Tibial nerve (tissue), 4 donors: ENCODE measurements around the gene CCDC38.

Experiments used
- EP300 ChIP-seq, 2 donors: sonication (generic); formaldehyde crosslinking; IDR thresholded peaks; one replicate each; pipeline ENCODE4 v1.6.1; 2017; ENCODE audit warnings: antibody characterized with exemption in 2 of 2, mild to moderate bottlenecking in 1 of 2
- POLR2A ChIP-seq, 2 donors: fragments of 450-650 bp; IDR thresholded peaks; one replicate each; pipeline ENCODE4 v1.6.1; 2017; ENCODE audit warnings: antibody characterized with exemption in 2 of 2, mild to moderate bottlenecking in 2 of 2, moderate library complexity in 2 of 2
- TF ChIP-seq, protein P1 (sequence below), 5 experiments: fragments of 200-600 bp in 3 of 5; fragments of 450-650 bp in 2 of 5; sonication (generic) in 3 of 5; IDR thresholded peaks; one replicate each; pipeline ENCODE4 v1.5.1; 2016 to 2019; ENCODE audit warnings: antibody characterized with exemption in 5 of 5, mild to moderate bottlenecking in 3 of 5, moderate library complexity in 2 of 5

- TF ChIP-seq, protein P1, sequence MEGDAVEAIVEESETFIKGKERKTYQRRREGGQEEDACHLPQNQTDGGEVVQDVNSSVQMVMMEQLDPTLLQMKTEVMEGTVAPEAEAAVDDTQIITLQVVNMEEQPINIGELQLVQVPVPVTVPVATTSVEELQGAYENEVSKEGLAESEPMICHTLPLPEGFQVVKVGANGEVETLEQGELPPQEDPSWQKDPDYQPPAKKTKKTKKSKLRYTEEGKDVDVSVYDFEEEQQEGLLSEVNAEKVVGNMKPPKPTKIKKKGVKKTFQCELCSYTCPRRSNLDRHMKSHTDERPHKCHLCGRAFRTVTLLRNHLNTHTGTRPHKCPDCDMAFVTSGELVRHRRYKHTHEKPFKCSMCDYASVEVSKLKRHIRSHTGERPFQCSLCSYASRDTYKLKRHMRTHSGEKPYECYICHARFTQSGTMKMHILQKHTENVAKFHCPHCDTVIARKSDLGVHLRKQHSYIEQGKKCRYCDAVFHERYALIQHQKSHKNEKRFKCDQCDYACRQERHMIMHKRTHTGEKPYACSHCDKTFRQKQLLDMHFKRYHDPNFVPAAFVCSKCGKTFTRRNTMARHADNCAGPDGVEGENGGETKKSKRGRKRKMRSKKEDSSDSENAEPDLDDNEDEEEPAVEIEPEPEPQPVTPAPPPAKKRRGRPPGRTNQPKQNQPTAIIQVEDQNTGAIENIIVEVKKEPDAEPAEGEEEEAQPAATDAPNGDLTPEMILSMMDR (IDR thresholded peaks at IDR 0.05) = no peak
- TF ChIP-seq POLR2A (IDR thresholded peaks at IDR 0.05) (no peak), EP300 (IDR thresholded peaks at IDR 0.05) (no peak)
Observed at GRCh38 chr12:95877622-95878021, 64.8 kb downstream of the CCDC38 start.
